NCI-H82 (cell line): ENCODE data around the gene SLC12A5.

Source experiments
- DNase-seq: peaks from one replicate; lab custom pipeline; 2025; lab: John Stamatoyannopoulos, UW

Gene SLC12A5

DNA sequence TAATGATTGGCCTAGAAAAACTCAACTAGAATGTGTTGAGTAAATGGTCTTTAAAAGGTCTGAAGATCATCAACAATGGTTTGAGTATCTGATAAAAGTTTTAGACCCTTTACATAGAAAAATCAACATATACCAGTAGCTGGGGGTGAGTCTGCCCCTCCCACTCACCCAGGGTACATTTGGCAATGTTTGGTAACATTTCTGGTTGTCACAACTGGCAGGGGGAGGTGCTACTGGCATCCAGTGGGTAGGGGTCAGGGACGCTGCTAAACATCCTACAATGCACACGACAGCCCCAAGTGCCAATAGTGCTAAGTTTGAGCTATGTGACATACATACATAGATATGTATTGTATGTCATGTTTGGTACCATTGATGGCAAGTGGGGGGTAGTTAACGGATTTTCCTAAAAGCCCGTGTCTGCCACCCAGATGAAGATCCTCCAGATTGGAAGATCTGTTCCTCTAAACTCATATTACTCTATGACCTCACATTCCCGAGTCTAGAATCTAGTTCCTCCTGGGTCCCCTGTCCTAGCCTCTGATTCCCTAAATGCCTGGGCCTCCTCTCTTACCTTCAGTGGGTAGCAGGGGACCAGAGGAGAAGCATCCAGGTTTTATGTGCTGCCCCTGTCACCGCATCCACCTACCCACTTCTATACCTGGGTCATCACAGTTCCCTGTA, 22.9 kb upstream of the SLC12A5 start:
- no peak for DNase-seq

DNA sequence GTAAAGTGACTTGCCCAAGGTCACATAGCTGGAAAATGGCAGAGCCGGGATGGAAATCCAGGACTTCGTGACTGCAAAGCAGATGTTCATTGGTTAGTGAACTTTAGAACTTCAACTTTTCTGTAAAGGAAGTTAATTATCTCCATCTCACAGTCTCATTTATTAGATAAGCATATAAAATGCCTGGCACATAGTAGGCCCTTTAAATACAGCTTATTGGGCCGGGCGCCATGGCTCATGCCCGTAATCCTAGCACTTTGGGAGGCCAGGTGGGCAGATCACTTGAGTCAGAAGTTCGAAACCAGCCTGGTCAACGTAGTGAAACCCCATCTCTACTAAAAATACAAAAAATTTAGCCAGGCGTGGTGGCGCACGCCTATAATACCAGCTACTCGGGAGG, 22.1 kb upstream of the SLC12A5 start:
- DNase-seq, result no peak

GRCh38 chr20:46007671-46008070, 21.3 kb upstream of the SLC12A5 start:
- DNase-seq, result no peak

DNA sequence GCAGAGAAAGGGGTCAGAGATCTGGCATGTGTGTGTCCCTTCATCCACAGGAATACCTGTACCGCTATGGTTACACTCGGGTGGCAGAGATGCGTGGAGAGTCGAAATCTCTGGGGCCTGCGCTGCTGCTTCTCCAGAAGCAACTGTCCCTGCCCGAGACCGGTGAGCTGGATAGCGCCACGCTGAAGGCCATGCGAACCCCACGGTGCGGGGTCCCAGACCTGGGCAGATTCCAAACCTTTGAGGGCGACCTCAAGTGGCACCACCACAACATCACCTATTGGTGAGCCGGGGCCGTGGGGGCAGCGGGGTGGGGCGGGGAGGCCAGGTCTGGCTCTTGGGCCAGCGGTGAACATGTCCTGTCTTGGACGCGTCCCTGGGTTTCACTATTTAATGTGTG, 19.2 kb upstream of the SLC12A5 start:
- DNase-seq, result no peak

DNA sequence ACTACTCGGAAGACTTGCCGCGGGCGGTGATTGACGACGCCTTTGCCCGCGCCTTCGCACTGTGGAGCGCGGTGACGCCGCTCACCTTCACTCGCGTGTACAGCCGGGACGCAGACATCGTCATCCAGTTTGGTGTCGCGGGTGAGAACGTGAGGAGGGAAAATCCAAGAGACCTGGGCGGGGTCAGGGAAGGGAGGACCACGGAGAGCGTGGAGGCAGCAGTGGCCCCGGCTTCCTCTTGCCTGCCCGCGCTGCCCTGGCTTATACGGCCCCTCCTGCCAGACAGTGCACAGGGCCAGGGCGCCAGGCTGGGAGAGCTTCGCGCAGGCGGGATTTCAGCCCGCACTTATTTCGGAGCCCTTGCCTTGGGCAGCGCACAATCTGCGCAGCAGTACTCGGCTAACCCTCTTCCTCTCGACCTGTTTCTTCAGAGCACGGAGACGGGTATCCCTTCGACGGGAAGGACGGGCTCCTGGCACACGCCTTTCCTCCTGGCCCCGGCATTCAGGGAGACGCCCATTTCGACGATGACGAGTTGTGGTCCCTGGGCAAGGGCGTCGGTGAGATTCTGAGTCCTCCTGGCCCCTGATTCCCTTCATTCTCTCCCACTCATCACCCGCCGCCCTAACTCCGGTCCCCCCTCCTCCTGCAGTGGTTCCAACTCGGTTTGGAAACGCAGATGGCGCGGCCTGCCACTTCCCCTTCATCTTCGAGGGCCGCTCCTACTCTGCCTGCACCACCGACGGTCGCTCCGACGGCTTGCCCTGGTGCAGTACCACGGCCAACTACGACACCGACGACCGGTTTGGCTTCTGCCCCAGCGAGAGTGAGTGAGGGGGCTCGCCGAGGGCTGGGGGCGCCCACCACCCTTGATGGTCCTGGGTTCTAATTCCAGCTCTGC, 18.3 kb upstream of the SLC12A5 start:
- peak; percentile 60 for DNase-seq

GRCh38 chr20:46011631-46012482, 17.2 kb upstream of the SLC12A5 start:
- peak; percentile 98 for DNase-seq

- no peak for DNase-seq
Measured at GRCh38 chr20:46012921-46013320, 16.1 kb upstream of the SLC12A5 start.

- DNase-seq, result peak; percentile 63
Measured at GRCh38 chr20:46013322-46013828, 15.6 kb upstream of the SLC12A5 start.

DNA sequence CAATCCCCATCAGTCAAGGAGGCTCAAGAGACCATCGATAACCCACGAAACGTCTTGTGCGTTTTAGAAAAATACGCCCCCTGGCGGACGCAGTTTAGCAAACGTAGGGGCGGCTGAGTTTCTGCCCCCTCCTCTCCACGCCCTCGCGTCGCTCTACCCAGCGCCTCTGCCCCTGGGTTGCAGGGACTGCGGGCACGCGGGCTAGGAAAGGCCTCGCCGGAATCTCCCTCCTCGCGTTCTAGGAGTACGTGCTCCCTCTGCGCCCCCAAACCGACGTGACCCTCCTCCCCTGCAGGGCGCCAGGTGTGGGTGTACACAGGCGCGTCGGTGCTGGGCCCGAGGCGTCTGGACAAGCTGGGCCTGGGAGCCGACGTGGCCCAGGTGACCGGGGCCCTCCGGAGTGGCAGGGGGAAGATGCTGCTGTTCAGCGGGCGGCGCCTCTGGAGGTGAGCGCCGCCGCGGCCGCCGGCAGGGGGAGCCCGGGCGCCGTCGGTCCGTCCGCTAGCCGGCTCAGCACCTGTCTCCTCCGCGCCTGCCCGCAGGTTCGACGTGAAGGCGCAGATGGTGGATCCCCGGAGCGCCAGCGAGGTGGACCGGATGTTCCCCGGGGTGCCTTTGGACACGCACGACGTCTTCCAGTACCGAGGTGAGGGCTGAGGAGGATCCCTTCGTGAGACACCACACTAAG, 15.0 kb upstream of the SLC12A5 start:
- peak; percentile 93 for DNase-seq

DNA sequence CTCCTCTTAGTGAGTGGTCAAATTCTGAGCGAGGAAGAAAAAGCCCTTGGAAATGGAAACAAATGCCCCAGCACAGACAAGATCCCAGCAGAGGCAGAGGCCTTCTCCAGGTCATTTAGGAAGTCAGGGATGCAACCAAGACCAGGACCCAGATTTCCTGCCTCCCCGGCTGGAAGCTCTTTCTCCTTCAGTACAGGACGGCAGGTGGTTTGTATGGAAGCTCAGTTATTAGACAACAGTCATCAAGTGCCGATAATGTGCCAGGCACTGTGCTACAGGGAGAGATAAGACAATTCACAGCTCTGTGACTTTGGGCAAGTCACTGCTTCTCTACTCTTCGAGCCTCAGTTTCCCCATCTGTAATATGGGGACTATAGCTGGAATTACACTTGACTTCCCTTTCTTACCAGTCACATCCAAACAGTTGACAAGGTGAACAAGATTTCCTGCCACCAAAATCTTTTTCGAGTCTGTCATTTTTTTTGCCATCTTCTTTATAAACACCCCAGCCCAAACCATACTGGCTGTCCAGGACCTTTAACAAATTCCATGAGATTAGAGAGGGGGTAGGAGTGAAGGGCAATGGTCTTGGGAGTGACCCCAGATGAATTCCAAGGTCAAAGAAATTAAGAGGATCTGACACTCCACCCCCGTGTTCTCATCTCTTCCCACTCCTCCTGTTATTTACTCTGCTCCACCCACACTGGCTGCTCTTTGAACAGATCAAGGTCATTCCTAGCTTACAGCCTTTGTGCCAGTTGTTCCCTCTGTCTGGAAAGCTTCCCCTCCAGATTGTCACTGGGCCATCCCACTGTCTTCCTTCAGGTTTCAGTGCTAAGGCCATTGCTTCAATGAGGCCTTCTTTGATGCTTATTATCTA, 14.3 kb upstream of the SLC12A5 start:
- DNase-seq, result peak; percentile 61

- no peak for DNase-seq
Measured at GRCh38 chr20:46017272-46017671, 11.7 kb upstream of the SLC12A5 start.

DNA sequence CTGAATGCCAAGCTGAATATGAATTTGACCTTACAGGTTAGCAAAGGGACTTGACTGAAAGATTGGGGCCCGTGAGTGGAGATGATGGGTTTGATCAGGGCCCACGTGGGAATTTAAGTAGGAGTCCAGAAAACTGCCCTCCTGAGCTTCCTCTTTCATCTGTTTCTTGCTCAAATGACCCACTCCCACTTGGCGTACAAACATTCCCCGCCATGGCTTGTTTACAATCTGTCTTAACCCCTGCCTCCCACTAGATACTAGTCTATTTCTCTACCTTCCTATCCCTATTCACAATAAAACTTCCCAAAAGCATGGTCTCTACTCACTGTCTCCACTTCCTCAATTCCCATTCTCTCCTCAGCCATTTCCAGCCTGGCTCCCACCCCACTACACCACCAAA, 10.9 kb upstream of the SLC12A5 start:
- no peak for DNase-seq

GRCh38 chr20:46018611-46019010, 10.4 kb upstream of the SLC12A5 start:
- no peak for DNase-seq

DNA sequence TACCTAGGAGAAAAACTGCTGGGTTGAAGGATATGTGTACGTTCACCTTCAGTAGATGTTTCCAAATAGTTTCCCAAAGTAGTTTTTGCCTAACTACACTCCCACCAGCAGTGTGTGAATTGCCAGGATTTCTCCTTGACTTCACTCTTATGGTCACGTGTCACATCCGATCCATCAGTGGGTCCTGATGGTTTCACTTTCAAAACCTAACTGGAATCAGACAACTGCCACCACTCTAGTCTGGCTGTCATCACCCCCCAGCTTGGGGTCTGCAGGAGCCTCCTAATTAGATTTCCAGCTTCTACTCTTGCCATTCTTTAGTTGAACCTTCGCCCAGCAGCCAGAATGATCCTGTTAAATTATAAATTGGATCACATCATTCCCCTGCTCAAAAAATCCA, 8.5 kb upstream of the SLC12A5 start:
- peak; percentile 95 for DNase-seq

DNA sequence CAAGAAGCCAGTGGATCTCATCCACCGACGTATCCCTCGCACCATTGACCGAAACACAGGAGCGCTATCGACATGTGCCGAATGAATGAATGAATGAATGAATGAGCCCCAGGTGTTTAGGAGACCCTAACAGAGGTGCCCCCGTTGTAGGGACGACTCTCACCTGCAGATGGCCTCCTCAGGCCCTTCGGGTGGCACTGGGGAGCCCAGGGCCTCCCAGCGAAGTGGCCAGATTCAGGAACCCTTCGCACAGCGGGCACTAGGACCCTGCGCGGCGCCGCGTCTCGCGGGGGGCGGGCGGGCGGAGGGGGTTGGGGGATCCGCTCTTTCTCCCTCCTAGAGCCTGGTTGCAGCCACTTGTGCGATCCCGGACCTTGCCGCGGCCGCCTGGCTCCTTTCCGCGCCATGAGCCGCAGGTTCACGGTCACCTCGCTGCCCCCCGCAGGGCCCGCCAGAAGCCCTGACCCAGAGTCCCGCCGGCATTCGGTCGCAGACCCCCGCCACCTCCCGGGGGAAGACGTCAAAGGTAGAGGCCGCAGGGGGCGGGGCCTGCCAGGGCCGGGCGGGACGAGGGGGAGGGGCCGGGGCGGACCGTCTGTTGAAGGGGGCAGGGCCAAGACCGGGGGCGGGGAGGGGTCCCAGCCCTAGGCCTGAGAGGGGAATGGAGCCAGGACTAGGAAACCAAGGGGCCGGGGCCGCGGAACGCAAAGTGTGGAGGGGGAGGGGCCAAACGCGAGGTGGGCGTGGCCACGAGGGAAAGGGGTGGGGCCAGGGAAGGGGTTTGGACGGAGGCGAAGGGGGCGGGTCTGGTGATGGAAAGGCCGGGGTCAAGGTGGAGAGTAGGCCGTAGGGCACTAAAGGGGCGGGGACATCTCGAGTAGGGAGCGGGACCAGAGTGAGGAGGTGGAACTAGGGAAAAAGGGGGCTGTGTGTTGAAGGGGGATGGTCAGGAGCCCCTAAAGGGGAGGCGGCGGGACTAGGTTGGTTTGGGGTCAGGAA, 7.4 kb upstream of the SLC12A5 start:
- DNase-seq, result peak; percentile 97

GRCh38 chr20:46022411-46023147, 6.4 kb upstream of the SLC12A5 start:
- peak; percentile 80 for DNase-seq

- DNase-seq, result no peak
Measured at GRCh38 chr20:46023148-46023484, 5.9 kb upstream of the SLC12A5 start.

DNA sequence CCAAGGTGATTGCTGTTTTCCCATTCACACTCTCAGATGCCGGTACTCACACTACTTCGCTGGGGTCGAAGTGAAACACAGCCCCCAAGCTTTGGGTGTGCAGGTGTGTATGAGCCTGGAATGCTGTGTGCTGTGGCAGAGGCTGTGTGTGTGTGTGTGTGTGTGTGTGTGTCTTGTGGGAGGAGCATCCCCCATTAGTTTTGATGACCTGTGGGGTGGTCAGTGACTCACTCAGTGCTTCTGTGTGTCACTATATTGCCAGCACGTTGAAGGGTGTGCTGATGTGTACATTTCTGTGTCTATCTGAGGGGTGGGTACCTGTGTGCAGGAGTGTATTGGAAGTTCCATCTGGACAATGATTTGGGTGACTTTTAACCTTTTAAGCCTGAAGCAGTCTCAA, 5.0 kb upstream of the SLC12A5 start:
- no peak for DNase-seq

DNA sequence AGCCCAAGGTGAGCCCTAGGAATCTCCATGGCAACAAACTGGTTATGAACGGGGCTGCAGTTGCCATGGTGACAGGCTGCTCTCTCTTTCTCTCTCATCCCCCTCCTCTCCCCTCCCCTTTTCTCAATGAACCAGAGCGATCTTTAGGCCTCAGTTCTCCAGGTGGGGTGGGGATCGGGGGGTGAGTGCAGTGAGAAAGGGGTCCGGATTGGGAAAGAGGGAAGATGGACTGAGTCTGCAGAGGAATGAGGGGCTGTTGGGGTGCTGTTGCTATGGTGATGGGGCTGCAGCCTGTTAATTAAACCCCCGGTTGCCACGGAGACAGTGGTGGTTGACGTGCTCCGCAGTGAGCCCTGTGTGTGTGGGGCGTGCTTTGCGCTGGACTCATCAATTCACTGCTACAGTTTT, 3.6 kb upstream of the SLC12A5 start:
- DNase-seq, result no peak
